Inflammatory macrophage treated with lipopolysaccharide for 4 hours (primary cell): ENCODE results near the gene CHST11.

ENCODE experiments used
- DNase-seq: peaks from one replicate; pipeline ENCODE4 v3.0.0-alpha.2; 2020

Gene CHST11

DNA sequence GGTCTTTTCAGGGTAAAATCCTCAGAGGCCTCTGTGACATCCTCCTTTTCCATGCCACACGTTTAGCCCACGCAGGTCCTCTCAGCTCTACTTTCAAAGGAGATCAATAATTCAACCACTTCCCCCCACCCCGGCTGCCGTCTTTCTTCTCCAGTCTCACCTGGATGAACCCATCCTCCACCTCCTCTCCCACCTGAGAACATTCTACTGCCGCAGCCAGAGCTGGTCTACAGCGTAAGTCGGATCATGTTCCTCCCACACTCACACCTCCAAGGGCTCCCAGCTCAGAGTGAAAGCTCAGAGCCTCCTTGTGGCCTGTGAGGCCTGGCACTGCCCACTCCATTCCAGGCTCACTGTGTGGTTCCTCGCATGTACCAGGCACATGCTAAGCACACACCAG, 246.6 kb downstream of the CHST11 start:
- no peak for DNase-seq

DNA sequence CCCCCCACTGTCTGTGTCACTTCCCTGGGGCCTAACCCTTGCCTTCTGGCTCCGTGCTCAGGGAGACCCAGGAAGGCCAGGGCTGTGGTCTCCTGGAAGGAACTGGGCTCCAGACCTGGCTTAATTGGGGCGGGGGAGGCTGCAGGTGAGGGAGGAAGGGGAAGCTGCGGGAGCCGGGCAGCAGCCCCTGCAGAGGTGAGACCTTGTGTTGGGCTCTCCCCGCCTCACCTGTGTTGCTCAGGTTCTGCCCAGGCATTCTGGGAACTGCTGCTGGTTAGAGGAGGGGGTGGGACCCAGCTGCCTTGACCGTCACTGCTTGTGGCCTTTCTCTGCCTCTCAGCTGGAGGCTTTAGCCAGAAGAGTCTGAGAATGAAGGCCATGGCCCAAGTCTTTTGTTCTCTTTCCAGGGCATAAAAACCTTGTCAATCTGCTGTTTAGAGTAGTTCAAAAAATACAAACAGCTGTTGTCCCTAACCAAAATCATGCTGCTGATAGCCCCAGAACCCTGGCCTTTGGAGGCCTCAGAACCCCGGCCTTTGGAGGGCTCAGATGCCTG, 247.6 kb downstream of the CHST11 start:
- no peak for DNase-seq

DNA sequence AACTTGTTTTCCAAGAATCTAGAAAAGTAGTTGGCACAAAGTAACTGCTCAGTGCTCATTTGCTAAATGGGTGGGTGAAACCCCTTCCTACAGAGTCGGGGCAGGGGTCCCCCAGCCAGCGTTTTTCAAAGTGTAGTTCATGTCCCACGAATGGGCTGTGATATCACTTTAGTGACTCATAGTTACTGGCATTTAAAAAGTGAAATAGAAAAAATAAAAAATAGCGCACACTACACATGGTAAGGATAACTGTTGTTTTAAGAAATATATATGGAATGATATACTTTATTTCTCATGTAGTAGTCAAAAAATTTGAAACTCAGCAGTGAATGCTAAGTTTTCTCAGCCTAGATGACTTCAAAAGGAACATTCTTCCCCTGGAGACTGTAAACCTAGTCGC, 250.4 kb downstream of the CHST11 start:
- no peak for DNase-seq

DNA sequence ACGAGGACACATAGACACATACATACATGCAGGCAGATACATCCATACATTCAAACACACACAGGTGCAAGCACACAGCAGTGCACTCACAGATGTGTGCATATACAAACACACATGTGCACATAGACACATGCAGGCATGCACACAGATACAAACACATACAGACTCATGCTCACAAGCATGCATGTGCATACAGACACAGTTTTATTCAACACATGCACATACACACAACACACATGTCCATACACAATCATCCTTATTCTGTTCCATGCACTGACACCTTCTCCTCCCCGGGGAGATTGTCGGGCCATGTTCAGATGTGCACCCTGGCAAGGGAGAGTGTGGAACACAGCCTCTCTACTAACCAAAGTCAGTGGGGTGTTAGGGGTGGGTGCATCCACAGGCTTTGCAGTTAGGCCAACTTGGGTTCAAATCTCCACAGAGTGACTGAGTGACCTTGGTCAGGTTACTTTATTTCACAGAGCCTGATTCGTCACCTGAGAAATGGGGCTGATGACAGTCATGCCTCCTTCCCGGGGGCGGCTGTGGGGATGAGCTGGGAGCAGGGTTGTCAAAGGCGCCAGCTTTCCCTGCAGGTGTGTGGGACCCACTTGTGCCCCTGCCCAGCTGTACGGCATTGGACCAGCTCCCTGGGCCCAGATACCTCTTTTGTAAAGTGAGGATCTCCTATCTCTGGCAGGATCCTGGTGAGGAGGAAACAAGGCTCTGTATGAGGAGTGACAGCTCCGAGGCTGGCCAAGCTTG, 251.2 kb downstream of the CHST11 start:
- no peak for DNase-seq

DNA sequence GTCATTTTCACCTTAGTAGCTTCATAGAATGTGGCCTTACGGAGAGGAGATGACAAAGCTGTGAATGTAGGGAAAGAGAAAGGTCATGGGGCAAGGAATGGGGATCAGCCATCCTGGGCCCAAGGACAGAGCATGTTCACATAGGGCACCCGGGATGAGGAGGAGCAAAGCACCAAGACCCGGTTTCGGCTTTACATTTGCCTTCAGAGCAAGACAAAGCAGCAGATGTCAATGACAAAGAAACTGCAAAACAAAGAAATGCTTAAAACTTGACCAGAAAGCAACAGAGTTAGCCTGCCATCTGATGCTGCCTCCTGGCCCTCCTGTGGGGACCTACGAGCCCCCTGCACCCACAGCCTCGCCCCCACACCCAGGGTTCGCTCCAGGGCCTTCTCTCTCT, 252.1 kb downstream of the CHST11 start:
- DNase-seq: no peak

DNA sequence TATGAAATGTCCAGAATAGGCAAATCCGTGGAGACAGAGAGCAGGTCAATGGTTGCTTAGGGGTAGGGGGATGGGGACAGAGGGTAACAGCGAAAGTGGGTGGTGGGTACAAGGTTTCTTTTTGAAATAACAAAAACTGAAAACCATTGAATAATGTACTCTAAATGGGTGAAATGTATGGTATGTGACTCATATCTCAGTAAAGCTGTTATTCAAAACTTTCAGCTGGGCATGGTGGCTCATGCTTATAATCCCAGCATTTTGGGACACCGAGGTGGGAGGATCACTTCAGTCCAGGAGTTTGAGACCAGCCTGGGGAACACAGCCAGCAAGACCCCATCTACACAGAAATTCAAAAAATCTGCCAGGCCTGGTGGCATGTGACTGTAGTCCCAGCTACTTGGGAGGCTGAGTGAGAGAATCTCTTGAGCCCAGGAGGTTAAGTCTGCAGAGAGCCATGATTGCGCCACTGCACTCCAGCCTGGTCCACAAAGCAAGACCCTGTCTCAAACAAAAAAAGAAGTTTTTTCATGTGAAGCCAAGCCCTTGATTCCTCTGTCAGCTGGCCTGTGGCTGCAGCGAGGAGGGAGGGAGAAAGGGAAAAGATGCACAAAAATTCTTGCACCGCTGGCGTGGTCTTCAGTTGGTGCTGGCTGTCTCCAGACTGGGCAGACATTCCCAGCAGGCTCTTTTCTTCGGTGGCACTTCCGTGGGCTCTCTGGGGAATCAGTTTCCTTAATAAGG, 253.1 kb downstream of the CHST11 start:
- DNase-seq: no peak

DNA sequence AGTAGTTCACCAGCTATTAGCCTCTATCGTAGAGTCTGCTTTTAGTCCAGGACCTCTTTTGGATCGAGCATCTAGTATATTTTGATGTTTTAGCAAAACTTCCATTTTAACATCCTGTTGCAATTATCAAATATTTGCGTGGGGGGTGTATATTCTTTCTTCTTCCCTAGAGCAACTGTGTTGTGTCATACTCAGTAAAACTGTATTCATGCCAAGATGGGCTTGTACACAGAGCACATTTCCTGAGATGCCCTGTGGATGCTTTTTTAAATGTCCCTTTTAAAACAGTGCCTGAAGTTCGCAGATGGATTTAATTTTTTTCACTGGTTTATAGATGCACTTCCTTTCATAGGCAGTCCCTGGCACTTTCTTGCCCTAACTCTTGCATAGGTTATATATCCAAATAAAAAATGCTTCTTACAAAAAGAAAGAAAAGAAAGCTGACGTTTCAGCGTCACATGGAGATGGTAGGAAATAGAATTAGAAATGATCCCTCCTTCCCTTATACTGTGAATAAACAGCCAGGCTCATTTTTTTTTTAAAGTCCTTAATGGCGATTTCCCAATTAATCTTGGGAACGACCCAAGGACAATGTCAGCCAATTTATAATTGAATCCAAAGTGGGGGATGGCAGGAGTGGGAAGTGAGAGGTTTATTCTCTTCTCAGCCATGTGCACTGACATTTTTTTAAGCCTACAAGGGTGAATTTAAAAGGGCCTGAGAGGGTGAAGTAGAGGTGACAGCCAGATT, 254.4 kb downstream of the CHST11 start:
- DNase-seq: peak; percentile 45

DNA sequence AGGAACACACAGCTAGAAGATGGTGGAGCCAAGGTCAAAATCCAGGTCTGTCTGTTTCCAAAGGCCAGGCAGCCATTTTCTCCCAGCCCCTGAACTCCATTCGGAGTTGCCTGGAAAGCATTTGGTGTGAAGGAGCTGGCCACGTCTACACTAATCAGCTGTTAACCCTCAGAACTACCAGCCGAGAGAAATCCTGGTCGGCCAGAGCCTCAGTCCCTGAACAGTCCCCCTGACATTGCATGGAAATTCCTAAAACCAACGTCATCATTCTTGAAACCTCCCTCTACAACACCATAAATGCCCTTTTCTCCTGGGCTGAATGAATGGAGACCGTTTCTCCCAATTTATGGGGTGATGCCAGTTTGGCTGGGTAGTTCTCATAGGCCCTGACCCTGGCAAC, 255.7 kb downstream of the CHST11 start:
- DNase-seq: no peak

DNA sequence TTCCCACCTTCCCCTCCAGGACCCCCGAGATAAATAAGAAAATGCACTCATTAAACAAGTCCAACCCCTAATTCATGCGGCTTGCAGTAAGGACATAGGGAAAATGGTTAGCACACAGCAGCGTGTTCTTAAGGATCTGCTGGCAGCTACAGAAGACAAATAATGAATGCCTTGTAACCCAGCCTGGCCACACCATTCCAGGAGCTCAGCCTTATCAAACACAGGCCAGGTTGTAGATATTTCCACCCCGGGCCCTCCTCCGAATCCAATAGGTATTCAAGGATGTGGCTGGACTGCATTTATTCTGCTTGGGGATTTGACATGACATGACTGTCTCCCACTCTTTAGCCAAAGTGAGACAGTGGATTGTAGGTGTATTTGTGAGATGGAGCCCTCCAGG, 256.2 kb downstream of the CHST11 start:
- no peak for DNase-seq

DNA sequence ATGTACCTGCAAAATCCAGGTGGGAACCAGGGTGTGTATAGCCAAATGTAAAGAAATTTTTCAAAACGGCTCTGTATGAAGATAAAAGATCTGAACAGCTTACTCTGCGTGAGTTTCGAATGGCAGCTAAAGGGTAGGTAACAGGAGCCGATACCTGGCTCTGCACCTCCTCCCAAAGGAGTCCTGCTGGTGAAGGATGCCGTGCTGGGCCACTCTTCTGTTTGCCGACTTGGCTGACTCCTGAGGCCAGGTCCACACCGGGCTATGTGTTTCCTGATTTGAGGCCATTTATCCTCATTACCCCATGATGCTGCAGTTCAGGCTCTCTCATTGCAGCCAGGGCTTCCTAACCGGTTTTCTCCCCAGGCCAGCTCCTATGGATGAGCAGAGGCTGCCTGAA, 256.7 kb downstream of the CHST11 start:
- no peak for DNase-seq

DNA sequence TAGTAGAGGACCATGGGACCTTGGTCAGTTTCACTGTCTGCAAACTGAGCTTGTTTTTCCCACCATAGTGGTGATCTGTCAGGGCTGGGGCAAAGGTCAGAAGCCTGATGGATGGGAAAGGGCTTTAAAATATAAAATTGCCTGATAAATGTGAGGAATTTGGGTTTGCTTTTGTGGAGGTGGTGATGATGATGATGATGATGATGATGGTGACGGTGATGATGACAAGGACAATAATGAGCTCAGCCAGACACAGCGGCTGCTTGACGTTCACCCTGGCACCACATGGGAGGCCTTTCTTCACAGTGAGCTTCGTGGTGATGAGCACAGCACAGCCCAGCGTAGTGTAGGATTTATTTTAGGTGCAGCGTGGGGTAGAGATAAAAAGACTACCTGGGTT, 257.6 kb downstream of the CHST11 start:
- no peak for DNase-seq

DNA sequence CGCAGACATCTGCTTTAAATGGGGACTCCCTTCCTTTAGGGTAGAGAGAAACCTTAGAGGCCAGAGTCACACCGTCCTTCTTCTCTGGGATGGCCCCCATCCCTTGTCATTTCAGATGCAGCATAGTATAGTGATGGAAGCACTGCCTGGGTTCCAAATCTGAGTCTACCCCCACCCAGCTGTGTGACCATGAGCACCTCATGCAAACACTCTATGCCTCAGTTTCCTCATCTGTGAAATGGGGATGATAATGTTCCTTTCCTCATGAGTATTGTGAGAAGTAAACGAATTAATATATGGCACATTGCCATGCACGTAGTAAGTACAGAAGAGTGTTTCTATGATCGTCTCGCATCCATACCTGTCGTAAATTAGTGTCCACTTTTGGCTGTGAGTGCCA, 259.4 kb downstream of the CHST11 start:
- DNase-seq: no peak

DNA sequence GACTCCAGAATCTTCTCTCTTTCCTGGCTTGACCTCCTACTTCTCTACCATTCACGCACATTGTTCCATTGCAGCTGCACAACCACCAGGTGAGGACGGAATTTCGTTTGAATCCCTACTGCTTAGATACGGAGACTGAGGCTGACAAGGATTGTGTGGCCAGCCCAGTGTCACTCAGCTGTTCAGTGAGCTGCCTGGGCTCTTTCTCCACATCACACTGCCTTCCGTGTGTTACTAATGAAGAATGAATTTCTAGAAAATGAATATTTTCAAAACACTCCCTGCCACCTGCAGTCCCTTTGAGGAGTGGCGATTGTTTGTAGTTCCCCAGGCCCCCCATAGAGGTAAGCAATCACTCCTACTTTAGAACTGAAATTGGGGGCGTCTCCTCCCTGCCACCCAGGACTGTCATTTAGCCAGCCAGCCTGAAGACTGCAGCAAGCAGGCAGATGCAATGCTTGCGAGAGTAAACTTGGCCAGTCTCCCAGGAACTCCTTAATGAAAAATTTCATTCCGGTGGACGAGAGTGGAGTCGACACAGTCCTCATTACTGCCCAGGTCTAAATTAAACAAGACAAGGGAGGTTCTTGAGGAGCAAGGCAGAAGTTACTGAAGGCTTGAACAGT, 261.7 kb downstream of the CHST11 start:
- DNase-seq: no peak

DNA sequence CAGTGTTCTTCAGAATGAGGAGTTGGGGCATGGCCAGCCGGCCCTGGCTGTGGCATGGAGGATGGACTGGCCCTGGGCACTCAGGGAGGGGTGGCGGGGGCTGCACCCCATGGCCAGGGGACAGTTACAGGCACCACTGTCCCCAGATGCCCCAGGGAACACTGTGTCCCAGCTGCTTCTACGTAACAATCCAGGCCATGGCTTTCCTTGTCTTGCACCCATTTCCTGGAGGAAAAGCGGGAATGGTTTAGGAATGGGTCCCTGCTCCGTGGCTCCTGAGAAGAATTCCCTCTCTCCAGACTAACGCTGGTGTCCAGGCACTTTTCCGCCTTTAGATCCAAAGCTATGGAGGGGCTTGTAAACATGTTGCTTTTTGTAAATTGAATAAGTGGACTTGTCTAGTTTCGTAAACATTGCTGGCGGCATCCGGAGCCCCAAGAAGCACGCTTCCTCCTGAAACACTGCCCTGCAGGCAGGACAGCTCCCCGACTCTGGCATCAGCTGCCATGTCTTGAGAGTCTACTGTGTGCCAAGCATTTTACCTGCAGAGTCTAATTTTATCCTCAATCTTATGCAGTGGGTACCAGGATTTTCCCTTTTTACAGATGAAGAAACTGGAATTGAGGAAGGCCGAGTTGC, 263.1 kb downstream of the CHST11 start:
- no peak for DNase-seq

DNA sequence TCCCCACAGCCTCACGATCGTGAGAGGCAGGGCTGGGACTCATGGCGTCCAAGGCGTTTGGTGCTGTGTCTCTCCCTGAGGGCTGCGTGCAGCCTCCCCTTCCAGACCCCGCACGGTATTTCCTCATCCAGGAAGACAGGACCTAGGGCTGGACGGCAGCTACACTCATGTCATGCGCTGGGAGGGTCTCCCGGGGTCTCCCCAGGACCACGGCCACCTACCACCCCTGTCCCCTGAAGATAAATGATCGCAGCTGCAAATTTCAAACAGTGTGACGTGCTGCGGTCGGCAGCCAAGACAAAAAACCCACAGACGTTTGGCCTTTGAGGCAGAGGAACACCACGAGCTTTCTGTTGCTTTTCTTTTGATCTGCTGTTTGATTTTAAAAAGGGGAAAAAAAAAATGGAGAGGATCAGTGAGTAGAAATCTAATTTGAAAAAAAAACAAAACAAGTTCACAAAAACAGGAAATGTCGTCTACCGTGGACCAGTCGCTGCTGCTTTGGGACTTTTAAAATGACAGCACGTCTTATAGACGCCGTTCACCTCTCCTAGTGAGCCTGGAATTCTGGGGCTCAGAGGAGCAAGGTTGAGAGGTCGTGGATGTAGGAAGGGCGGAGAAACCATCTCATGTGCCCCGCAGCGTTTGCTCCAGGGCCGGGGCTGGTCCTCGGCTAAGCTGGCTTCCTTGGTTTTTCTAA, 263.7 kb downstream of the CHST11 start:
- DNase-seq: peak; percentile 36

DNA sequence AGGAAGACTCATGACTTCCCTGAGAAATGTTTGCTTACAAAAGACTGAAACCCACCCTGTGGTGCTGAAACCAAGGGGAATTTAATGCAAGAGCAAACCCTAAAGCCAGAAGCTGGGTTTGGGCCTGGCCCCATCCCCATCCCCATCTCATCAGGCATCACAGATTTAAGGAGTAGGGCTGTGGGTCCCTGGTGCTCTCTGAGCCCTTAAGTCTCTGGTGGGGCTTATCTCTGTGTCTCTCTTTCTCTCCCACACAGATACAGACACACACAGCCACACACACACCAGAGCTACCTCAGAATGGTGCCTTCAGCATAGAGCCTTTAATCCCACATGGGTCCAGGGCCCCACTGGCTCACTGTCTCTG, 264.3 kb downstream of the CHST11 start:
- no peak for DNase-seq

DNA sequence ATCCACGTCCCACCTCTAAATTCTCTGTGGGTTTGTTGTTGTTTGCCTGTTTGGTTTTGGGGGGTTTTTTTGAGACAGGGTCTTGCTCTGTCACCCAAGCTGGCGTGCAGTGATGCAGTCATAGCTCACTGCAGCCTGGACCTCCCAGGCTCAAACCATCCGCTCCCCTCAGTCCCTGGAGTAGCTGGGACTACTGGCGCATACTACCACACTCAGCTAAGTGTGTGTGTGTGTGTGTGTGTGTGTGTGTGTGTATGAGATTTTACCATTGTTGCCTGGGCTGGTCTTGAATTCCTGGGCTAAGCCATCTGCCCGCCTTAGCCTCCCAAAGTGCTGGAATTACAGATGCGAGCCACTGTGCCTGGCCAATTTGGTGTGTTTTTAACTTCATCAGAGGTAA, 265.2 kb downstream of the CHST11 start:
- no peak for DNase-seq

DNA sequence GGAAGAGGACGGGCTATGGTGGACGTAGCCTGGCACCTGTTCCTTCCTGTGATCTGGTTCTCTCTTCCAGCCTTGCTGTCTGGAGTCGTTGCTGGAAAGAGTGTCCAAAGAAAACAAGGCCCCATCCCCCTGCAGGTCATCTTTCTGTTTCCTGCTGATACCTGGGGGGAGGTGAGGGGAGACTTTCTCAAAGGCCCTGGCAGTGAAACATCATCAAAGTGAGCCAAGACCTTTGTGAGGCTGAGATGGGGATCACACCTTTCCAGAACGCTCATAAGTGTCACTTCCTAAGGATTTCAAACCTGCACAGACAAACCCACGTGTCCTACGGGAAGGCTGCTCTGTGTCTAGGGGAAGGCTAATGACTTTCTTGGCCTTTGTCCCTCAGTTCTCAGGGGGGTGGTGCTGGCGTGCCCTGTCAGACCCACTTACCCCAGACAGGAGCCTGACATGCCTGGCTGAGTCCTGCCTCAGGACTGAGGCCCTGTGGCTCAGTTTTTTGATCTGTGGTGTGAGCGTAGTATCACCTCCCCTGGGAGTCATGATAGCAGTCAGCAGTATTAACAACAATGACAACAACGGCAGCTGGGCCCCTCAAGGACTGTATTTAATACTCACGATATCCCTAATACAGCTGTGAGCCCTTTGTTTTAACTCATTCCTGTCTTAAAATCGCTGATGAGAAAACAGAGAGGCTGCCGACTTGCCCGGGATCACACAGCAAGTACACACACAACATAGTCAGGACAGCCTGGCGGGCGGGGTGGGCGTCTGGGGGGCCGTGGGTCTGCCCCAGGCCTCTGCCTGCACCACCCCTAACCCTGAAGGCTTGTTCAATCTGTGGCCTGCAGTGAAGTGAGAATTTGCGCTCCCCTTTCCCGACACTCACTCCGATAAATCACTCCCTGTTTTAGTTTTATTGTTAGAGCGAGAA, 266.1 kb downstream of the CHST11 start:
- no peak for DNase-seq

DNA sequence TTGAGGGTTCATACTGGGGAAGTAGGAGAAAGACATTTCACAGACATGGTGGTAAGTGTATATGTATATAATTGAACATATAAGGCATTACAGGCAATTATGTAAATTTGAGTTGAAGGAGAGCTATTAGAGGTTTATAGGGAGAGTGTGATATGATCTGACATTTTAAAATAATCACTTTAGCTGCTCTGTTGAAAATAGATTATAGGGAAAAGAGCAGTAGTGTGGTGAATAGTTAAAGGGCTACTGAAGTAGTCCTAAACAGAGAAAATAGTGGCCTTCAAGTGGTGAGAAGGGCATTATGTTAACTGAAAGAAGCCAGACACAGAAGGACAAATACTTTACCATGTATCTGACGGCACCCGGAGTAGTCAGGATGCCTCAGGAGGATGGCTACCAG, 267.1 kb downstream of the CHST11 start:
- no peak for DNase-seq

DNA sequence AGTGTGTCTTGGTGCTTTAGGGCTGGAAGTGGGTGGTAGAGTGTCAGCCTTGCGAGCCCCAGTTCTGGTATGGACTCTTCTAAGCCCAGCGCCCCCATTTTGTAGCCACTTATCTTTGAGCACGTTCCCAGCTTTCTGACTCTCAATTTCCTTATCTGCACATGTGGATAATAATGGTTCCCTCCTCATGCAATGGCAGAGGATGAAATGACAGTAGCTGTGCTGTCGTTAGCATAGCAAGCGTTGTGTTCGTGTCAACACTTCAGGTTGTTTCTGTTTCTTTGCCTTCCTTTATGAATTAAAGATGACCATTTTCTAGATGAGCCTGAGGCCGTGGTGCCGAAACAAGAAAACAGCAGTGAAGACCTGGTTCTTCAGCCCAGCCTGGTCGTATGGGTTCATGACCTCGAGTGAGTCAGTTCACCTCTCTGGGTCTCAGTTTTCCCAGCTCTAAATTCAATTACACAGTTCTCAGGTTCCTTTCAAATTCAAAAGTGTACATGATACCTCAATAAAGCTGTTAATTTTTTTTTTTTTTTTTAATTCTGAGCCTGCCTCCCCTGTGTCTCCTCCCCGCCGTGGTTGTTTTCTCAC, 268.3 kb downstream of the CHST11 start:
- DNase-seq: no peak
